ACC112 (cell line): ENCODE measurements around the gene C4orf50.
"Not testable (repeated sequence)": the region's sequence is repeated elsewhere in the genome, so short reads cannot be mapped to it uniquely, and the experiment has no call there.

Source experiments
- H2AFZ ChIP-seq: fragments of 200-600 bp; sonication (generic); one replicate; pipeline ENCODE4 v1.6.0; 2017; ENCODE audit warnings: antibody characterized with exemption, low read length; ENCODE audit not compliant: unreplicated experiment
- H3K27ac ChIP-seq: fragments of 200-600 bp; sonication (generic); 2 replicates; pipeline ENCODE4 v1.5.1; 2014; ENCODE audit warnings: low read depth, mild to moderate bottlenecking, antibody characterized with exemption, low read length, moderate library complexity
- H3K27me3 ChIP-seq: fragments of 200-600 bp; sonication (generic); 2 replicates; pipeline ENCODE4 v1.6.1; 2014; ENCODE audit warnings: mild to moderate bottlenecking, antibody characterized with exemption, low read length, moderate library complexity, mixed read lengths; ENCODE audit not compliant: insufficient read depth
- H3K36me3 ChIP-seq: fragments of 200-600 bp; sonication (generic); 2 replicates; pipeline ENCODE4 v1.6.1; 2016; ENCODE audit warnings: mild to moderate bottlenecking, antibody characterized with exemption, low read length, moderate library complexity, mixed read lengths; ENCODE audit not compliant: insufficient read depth
- H3K4me1 ChIP-seq: fragments of 200-600 bp; sonication (generic); one replicate; pipeline ENCODE4 v1.6.1; 2016; ENCODE audit warnings: low read length, mixed read lengths; ENCODE audit not compliant: insufficient read depth, unreplicated experiment, control insufficient read depth
- H3K4me3 ChIP-seq: fragments of 200-600 bp; sonication (generic); 2 replicates; pipeline ENCODE4 v1.5.1; 2014; ENCODE audit warnings: mild to moderate bottlenecking, low read depth, low read length
- H3K79me2 ChIP-seq: fragments of 200-600 bp; sonication (generic); one replicate; pipeline ENCODE4 v1.6.0; 2016; ENCODE audit warnings: low read length; ENCODE audit not compliant: control insufficient read depth, unreplicated experiment, insufficient read depth

The C4orf50 gene

DNA sequence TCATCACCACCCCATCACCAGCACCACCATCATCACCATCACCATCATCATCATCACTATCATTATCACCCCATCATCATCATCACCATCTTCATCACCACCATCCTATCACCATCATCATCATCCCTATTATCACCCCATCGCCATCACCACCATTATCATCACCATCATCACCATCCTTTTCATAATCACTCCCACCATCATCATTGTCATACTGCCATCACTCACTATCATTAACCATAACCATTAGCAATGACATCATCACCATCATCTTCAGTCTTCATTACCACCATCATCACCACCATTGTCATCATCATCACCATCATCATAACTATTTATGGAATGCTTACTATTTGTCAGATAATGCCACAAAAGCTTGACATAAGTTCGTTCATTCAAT is 161.0 kb downstream of the C4orf50 start:
- Histone ChIP-seq H3K27ac (no peak overlapping the region), H3K36me3 (no peaks in the 10 kb centered on the region), H3K4me1 (no peaks in the 10 kb centered on the region), H3K27me3 (peaks cover 66% of the 10 kb centered on the region), H3K79me2 (no peaks in the 10 kb centered on the region), H3K4me3 (no peak overlapping the region), H2AFZ (no peak overlapping the region)

GRCh38 chr4:5856362-5856761 is 161.9 kb downstream of the C4orf50 start:
- not testable (repeated sequence) for H2AFZ ChIP-seq, H3K4me1 ChIP-seq, H3K27ac ChIP-seq, H3K79me2 ChIP-seq, H3K36me3 ChIP-seq, H3K4me3 ChIP-seq
- H3K27me3 ChIP-seq, result peaks cover 69% of the 10 kb centered on the region

DNA sequence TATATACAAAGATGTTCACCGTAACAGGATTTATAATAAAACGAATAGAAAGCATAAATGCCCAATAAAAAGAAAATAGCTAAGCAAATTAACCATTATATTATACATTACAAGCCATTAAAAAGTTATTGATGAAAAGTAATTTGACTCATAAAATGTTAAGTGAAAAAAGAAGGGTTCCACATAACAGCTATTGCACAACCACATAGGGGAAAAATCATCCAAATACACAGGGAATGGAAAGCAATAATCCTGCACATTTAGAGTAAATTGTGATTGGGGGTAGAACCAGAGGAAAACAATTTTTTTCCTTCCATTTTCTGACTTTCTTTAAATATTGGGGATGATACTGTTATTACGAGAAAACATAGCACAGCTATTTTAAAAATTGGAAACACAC is 163.3 kb downstream of the C4orf50 start:
- no peaks in the 10 kb centered on the region for H3K79me2 ChIP-seq
- no peak overlapping the region for H2AFZ ChIP-seq
- H3K4me3 ChIP-seq, result no peak overlapping the region
- H3K27me3 ChIP-seq, result peaks cover 72% of the 10 kb centered on the region
- H3K4me1 ChIP-seq, result no peaks in the 10 kb centered on the region
- no peak overlapping the region for H3K27ac ChIP-seq
- H3K36me3 ChIP-seq, result no peaks in the 10 kb centered on the region

DNA sequence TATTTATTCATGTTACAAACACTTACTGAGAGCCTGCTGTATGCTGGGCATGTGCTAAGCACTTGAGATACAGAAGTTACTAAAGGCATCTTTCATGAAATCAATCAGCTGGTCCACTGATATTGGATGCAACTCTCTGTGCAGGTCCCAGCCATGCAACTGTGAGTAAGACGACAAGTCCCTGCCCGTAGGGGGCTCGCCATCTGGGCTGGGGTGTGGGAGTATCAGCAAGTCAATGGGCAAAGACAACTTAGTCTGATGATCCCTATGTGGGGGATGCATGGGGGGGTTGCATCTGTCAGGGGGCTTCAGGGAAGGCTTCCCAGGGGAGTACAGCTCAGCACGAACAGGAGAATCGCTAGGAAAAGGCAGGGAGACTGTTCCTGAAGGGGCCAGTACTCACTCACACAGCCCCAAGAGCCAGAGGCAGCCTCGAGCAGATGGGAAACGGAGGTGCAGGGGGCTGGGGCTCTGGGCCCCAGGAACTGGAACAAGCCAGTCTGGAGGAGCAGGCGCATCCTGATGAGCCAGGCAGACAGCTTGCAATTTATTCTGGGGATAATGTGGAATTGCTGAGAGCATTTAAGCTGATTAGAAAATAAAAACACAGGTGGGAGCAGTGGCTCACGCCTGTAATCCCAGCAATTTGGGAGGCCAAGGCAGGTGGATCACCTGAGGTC is 165.6 kb downstream of the C4orf50 start:
- no peak overlapping the region for H2AFZ ChIP-seq
- no peak overlapping the region for H3K4me3 ChIP-seq
- no peak overlapping the region for H3K27ac ChIP-seq
- H3K27me3 ChIP-seq, result peaks cover 79% of the 10 kb centered on the region
- H3K79me2 ChIP-seq, result no peaks in the 10 kb centered on the region
- H3K36me3 ChIP-seq, result no peaks in the 10 kb centered on the region
- H3K4me1 ChIP-seq, result no peaks in the 10 kb centered on the region

- peaks cover 84% of the 10 kb centered on the region for H3K27me3 ChIP-seq
- H2AFZ ChIP-seq, result no peak overlapping the region
- H3K4me3 ChIP-seq, result no peak overlapping the region
- no peaks in the 10 kb centered on the region for H3K36me3 ChIP-seq
- no peak overlapping the region for H3K27ac ChIP-seq
- H3K79me2 ChIP-seq, result no peaks in the 10 kb centered on the region
- H3K4me1 ChIP-seq, result no peaks in the 10 kb centered on the region
Observed at GRCh38 chr4:5851637-5852301, 166.5 kb downstream of the C4orf50 start.
